ENCODE data around the gene ARFGAP3. TPM values are rescaled to one million over a fixed set of nuclear protein-coding genes. Genes with fewer than 3 reads are reported as not detected.
A peak's percentile ranks its signal among the peaks of the same experiment; 100 is the strongest.

The ARFGAP3 gene
- total RNA-seq = 67.5 and 74.2 TPM in 2 replicates

GRCh38 chr22:42856865-42857704 lies at the start of gene ARFGAP3:
ARFGAP3 (minus strand) TSS chr22:42857273; CDS start chr22:42857182, 91 bp downstream.
- peak; percentile 95 for DNase-seq

- peak; percentile 51 for DNase-seq
Observed at GRCh38 chr22:42905702-42906183, 48.7 kb upstream of the ARFGAP3 start.

GRCh38 chr22:42905217-42905616 lies 48.1 kb upstream of the ARFGAP3 start:
- DNase-seq = peak; percentile 61

- no peak for DNase-seq
Observed at GRCh38 chr22:42904050-42904449, 47.0 kb upstream of the ARFGAP3 start.

GRCh38 chr22:42902875-42903510 lies 45.9 kb upstream of the ARFGAP3 start:
- DNase-seq = no peak

- peak; percentile 20 for DNase-seq
Observed at GRCh38 chr22:42901790-42902508, 44.9 kb upstream of the ARFGAP3 start.

- DNase-seq = no peak
Observed at GRCh38 chr22:42897960-42898359, 40.9 kb upstream of the ARFGAP3 start.

GRCh38 chr22:42895541-42895981 lies 38.5 kb upstream of the ARFGAP3 start:
- no peak for DNase-seq

- no peak for DNase-seq
Observed at GRCh38 chr22:42895087-42895486, 38.0 kb upstream of the ARFGAP3 start.

- no peak for DNase-seq
Observed at GRCh38 chr22:42893371-42894150, 36.5 kb upstream of the ARFGAP3 start.

GRCh38 chr22:42892571-42893316 lies 35.7 kb upstream of the ARFGAP3 start:
- no peak for DNase-seq

- no peak for DNase-seq
Observed at GRCh38 chr22:42892156-42892555, 35.1 kb upstream of the ARFGAP3 start.

GRCh38 chr22:42891696-42892095 lies 34.6 kb upstream of the ARFGAP3 start:
- DNase-seq = no peak

GRCh38 chr22:42891008-42891407 lies 33.9 kb upstream of the ARFGAP3 start:
- no peak for DNase-seq

GRCh38 chr22:42889304-42889703 lies 32.2 kb upstream of the ARFGAP3 start:
- DNase-seq = no peak

GRCh38 chr22:42887523-42888507 lies 30.7 kb upstream of the ARFGAP3 start:
- DNase-seq = no peak

- DNase-seq = no peak
Observed at GRCh38 chr22:42887120-42887519, 30.0 kb upstream of the ARFGAP3 start.

GRCh38 chr22:42885446-42885845 lies 28.4 kb upstream of the ARFGAP3 start:
- no peak for DNase-seq

GRCh38 chr22:42884616-42885375 lies 27.7 kb upstream of the ARFGAP3 start:
- DNase-seq = no peak

Measured in dermis blood vessel endothelial cell (primary cell).